Dermis blood vessel endothelial cell (primary cell): Measurements from ENCODE around the gene KRT79. TPM values are rescaled to one million over a fixed set of nuclear protein-coding genes. Genes with fewer than 3 reads are reported as not detected.
A peak's percentile ranks its signal among the peaks of the same experiment; 100 is the strongest.
"Not testable (repeated sequence)": the region's sequence is repeated elsewhere in the genome, so short reads cannot be mapped to it uniquely, and the experiment has no call there.

Source experiments
- DNase-seq: peaks from one replicate; pipeline ENCODE4 v3.0.0; 2010
- total RNA-seq: library from RNA; depleted of rRNA; stranded (reverse); fragments of >200 nt; gene quantifications from 2 replicates; pipeline ENCODE4 v1.2.3, GENCODE V29; 2014

Gene KRT79
- total RNA-seq, 1 donor from 2014 or later: not detected

GRCh38 chr12:52860102-52860823 is 26.2 kb upstream of the KRT79 start:
- DNase-seq: no peak

DNA sequence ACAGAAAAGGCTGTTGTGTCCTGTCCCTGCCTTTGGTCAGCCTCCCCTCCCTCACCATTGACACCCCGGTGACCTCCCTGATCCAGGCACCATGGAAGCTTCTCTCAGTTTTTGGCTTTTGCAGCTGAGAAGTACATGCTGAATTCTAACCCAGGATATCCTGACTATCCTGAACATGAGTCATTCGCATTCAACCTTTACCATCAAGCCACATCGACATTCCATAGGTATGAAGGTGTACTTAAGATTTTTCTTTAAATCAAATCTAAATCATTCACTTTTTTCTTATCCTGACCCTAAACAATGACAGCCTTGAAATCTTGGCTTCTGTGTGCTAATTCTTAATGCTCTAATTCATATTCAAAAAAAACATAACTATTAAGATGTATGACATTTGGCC is 23.4 kb upstream of the KRT79 start:
- DNase-seq: no peak

GRCh38 chr12:52856787-52857186 is 22.7 kb upstream of the KRT79 start:
- no peak for DNase-seq

DNA sequence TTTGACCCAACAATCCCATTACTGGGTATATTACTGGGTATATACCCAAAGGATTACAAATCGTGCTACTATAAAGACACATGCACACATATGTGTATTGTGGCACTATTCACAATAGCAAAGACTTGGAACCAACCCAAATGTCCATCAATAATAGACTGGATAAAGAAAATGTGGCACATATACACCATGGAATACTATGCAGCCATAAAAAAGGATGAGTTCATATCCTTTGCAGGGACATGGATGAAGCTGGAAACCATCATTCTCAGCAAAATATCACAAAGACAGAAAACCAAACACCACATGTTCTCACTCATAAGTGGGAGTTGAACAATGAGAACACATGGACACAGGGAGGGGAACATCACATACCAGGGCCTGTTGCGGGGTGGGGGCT is 22.0 kb upstream of the KRT79 start:
- not testable (repeated sequence) for DNase-seq

GRCh38 chr12:52851787-52852186 is 17.7 kb upstream of the KRT79 start:
- no peak for DNase-seq

DNA sequence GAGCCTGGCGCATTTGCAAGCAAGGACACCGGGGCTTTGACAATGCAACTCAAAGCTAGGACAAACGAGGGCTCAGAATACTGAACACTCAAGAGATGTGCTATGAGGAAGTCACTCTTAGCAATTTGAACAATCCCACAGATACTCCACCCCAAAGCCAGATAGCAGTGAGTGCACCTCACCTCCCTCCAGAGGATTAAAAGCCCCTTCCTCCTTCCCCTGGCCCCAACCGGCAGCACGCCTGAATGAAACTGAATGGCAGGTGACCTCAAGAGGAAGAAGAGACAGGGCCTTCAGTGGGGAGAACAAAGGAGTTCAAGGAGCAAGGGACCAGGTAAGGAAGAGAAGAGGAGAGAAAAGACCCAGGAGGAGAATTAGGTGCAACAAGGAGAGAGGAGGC is 16.6 kb upstream of the KRT79 start:
- DNase-seq: no peak

GRCh38 chr12:52849511-52849910 is 15.4 kb upstream of the KRT79 start:
- no peak for DNase-seq

DNA sequence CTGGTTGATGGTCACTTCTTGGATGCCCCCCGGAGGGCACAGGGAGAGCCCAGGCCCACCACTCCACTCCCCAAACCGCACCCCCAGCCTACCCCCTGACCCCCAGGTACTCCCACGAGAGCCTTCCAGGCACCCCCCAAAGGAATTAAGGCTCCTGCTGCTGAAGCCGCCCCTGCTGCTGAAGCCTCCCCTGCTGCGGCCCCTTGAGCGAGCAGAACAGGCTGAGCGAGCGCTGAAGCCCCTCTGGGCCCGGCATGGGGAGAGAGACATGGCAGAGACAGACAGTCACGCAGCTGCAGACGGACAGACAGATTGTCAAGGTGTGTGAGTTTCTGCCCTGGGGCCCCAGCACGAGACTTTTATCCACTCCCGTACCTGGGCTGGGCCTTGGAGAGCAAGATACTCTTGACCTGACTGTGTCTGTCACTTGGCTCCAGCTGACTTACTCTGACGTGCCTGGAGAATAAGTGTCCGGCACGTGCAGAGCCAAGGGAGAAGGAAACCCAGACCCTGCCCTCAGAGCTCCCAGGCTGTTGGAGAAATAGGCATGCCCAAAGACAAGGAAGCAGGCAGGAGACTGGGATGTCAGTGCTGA is 14.6 kb upstream of the KRT79 start, which contains the start of gene KRT78:
Gene KRT78, minus strand, starts transcription at position 334 of the 595 bp plus-strand sequence. Its CDS starts 64 bp downstream, at position 270.
- DNase-seq: no peak

- no peak for DNase-seq
Observed at GRCh38 chr12:52847335-52848102, 13.4 kb upstream of the KRT79 start.

GRCh38 chr12:52846356-52846970 is 12.4 kb upstream of the KRT79 start:
- no peak for DNase-seq

DNA sequence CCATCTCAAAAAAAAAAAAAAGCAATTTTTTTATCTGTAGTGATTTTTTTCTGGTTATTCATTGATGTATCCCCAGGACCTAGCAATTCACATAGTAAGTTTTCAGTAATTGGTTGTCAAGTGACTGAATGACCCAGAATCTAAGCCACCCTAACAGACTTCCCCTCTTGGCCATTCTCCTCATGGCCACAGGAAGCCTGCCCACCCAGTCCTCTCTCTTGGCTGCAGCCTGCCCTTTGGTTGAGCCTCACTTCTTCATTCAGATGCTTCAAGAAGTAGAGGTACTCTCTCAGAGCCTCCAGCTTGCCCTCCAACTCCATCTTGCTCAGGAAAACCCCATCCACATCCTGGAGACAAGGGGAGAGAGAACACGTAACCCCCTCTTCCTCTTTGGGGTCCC is 11.8 kb upstream of the KRT79 start:
- DNase-seq: no peak

DNA sequence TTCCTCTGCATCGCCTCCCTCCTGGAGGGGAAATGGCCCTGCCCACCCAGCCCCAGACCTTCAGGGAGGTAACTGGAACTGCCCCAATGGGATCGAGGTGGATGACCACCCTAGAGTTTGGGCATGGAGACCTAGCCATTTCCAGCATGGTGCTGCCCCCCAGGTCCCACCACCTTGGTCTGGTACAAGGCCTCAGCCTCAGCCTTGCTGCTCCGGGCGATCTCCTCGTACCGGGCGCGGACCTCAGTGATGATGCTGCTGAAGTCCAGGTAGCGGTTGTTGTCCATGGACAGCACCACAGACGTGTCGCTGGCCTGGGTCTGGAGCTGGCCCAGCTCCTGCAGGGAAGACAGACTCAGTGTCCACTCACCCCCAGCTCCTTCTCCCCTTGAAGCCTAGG is 10.3 kb upstream of the KRT79 start:
- no peak for DNase-seq

DNA sequence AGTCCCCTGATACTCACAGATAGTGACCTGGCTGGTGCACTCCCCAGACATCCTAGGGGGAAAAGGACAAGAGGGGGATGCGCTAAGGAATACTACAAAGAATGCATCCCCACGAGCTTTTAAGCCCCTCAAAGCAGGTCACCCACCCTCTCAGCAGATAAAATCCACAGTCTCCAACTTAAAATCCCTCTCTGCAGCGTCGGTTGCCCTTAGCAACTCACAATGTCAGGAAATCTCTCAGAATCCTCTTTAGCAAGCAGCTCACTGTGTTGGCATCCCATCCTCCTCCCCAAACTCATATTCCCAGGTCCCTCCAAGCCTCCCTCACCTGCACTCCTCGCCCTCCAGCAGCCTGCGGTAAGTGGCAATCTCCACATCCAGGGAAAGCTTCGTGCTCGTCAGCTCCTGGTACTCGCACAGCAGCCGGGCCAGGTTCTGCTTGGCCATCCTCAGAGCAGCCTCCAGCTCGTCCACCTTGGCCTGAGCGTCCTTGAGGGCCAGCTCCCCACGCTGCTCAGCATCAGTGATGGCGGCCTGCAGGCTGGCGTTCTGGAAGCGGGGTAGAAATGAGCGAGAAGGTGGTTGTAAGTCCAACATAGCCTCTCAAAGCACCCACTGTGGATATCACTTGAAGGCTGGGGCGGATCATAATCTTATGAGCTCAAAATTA is 5.5 kb upstream of the KRT79 start:
- DNase-seq: no peak

- DNase-seq: no peak
Observed at GRCh38 chr12:52838609-52839435, 4.7 kb upstream of the KRT79 start.

- no peak for DNase-seq
Observed at GRCh38 chr12:52837781-52838608, 3.9 kb upstream of the KRT79 start.

DNA sequence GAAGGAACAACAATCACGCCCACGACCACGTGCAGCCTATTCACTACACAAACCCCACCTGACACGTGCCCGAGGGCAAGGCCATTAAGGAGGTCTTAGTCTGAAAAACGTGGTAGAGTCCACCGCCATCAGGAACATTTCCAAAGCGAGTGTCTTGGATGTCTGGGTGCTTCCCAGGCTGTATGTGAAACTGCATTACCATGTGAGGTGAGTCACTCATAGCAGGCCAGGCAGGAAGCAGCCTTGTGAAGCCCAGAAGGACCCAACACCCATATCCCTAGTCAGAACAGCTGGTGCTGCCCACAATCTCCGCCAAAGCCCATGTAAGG is 3.3 kb upstream of the KRT79 start:
- peak; percentile 58 for DNase-seq

- no peak for DNase-seq
Observed at GRCh38 chr12:52836491-52837412, 2.6 kb upstream of the KRT79 start.

DNA sequence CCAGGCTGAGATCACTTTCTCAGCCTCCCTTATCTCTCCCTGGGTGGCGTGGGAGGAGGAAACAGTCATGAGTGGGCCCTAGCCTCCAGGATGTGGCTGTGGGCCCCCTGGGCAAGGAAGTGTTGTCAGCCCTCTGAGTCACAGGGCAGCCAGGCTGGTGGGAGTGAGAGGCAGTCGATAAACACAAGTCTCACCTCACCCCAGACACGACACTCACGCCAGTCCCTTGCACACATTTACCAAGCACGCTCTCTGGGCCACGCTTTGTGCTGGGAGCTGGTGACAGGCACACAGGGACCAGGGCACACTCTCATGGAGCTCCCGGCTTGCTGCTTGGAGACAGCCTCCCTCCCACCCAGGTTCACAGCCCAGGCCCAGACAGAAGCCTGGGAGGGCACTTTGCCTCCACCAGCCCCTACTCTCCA is 1.9 kb upstream of the KRT79 start:
- DNase-seq: peak; percentile 55

GRCh38 chr12:52835271-52836041 is 1.3 kb upstream of the KRT79 start:
- DNase-seq: no peak
